Measurements from ENCODE around the gene ZMIZ2. TPM values are rescaled to one million over a fixed set of nuclear protein-coding genes. Genes with fewer than 3 reads are reported as not detected.

ZMIZ2 gene
- total RNA-seq, 2 donors from 2014 or later, result 85.6 to 98.2 TPM

DNA sequence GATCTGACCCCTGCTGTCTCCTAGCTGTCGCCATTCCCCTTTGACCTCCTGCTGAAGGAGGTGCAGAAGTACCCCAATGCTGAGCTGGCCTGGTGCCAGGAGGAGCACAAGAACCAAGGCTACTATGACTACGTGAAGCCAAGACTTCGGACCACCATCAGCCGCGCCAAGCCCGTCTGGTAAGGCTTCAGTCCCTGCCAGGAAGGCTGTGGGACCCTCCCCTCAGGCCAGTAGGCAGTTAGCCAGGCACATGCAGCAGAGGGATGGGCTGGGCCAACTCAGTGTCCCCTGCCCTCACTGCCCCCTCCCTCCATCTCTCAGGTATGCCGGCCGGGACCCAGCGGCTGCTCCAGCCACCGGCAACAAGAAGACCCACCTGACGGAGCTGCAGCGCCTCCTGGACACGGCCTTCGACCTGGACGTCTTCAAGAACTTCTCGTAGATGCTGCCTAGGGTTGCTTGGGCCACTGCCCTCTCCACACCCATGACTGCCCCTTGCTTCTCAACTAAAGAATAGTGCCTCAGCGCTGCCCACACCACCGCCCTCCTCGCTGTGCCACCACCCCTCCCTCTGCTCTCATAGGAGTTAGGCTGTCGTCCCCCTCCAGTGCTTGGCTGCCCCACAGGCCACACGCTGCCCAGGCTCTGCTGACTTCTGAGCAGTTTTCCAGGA, 41.0 kb upstream of the ZMIZ2 start:
- Histone ChIP-seq H3K9me3 (ENCODE audit: control insufficient read depth, low read length) (peaks cover 4% of the 10 kb centered on the region), H3K9ac (ENCODE audit: extremely low read depth, low read length, poor library complexity, severe bottlenecking) (no peak overlapping the region), H3K27me3 (ENCODE audit: control insufficient read depth, insufficient read depth, low read length, poor library complexity, severe bottlenecking) (no peaks in the 10 kb centered on the region), H3K27ac (ENCODE audit: low read depth, low read length) (no peak overlapping the region), H3K4me1 (ENCODE audit: control insufficient read depth, insufficient read depth, low read length) (no peaks in the 10 kb centered on the region), H3K36me3 (ENCODE audit: control insufficient read depth, insufficient read depth, low read length) (peaks cover 8% of the 10 kb centered on the region), H3K4me3 (ENCODE audit: low read length) (no peak overlapping the region)
- Mint-ChIP-seq H3K4me1 (peaks cover 10% of the 10 kb centered on the region), H3K27me3 (ENCODE audit: insufficient read depth) (no peaks in the 10 kb centered on the region), H3K36me3 (ENCODE audit: low read depth) (peaks cover 38% of the 10 kb centered on the region), H3K9me3 (peaks cover 3% of the 10 kb centered on the region), H3K27ac (no peak overlapping the region), H3K4me3 (no peak overlapping the region)
- 93 to 99% methylated on average over 14 to 21 of the region's 21 CpGs for whole genome bisulfite sequencing, 2 experiments (ENCODE audit: insufficient coverage in 1 of 2, insufficient read length in 1 of 2)
- no peak for DNase-seq
- TF ChIP-seq, protein P1, sequence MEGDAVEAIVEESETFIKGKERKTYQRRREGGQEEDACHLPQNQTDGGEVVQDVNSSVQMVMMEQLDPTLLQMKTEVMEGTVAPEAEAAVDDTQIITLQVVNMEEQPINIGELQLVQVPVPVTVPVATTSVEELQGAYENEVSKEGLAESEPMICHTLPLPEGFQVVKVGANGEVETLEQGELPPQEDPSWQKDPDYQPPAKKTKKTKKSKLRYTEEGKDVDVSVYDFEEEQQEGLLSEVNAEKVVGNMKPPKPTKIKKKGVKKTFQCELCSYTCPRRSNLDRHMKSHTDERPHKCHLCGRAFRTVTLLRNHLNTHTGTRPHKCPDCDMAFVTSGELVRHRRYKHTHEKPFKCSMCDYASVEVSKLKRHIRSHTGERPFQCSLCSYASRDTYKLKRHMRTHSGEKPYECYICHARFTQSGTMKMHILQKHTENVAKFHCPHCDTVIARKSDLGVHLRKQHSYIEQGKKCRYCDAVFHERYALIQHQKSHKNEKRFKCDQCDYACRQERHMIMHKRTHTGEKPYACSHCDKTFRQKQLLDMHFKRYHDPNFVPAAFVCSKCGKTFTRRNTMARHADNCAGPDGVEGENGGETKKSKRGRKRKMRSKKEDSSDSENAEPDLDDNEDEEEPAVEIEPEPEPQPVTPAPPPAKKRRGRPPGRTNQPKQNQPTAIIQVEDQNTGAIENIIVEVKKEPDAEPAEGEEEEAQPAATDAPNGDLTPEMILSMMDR (conservative IDR thresholded peaks at IDR 0.05), result no peak

DNA sequence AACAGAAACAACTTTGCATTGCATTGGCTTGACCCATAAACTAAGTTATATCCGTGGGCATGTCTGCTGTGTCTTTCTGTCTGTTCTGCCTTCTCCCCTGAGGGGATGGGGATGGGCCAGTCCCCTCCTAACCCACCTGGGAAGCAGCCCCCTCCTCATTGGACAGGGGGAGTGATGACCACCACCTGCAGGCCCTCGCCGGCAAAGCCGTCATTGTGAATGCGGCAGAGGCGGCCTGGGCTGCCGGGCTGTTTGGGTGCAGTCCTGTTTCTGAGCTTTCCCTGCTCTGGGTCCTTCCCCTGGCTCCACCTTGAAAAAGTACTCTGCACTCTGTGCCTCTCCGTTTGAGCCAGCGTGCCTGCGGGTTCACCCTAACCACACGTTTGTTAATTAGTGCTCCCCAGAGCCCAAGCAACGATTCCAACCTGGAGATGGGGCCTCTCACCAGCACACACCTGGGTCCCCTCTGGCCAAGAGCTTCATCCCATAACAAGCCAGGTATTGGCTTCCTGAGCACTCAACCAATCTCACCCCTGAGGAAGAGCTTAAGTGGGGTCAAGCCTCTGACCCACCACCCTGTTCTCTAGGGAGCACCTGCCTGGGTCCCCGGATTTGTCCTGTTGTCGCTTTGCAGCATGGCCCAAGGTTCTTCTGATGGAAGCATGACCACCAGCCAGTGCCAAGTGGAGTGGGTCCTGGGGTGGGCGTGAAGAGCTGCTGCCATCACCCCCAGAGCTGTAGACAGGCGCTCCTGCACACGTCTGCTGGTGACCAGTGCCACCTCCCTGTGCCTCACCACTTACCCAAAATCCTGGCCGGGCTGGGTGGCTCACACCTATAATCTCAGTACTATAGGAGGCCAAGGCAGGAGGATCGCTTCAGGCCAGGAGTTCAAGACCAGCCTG, 39.4 kb upstream of the ZMIZ2 start:
- Histone ChIP-seq H3K27ac (ENCODE audit: low read depth, low read length) (no peak overlapping the region), H3K9ac (ENCODE audit: extremely low read depth, low read length, poor library complexity, severe bottlenecking) (no peak overlapping the region), H3K36me3 (ENCODE audit: control insufficient read depth, insufficient read depth, low read length) (peaks cover 6% of the 10 kb centered on the region), H3K4me3 (ENCODE audit: low read length) (no peak overlapping the region), H3K27me3 (ENCODE audit: control insufficient read depth, insufficient read depth, low read length, poor library complexity, severe bottlenecking) (no peaks in the 10 kb centered on the region), H3K4me1 (ENCODE audit: control insufficient read depth, insufficient read depth, low read length) (no peaks in the 10 kb centered on the region), H3K9me3 (ENCODE audit: control insufficient read depth, low read length) (no peaks in the 10 kb centered on the region)
- TF ChIP-seq, protein P1 (conservative IDR thresholded peaks at IDR 0.05), result no peak
- no peak for DNase-seq
- Mint-ChIP-seq H3K27me3 (ENCODE audit: insufficient read depth) (peaks cover 2% of the 10 kb centered on the region), H3K4me3 (no peak overlapping the region), H3K36me3 (ENCODE audit: low read depth) (peaks cover 25% of the 10 kb centered on the region), H3K4me1 (peaks cover 10% of the 10 kb centered on the region), H3K9me3 (peaks cover 3% of the 10 kb centered on the region), H3K27ac (peak overlapping the region; percentile 75)
- WGBS, 2 experiments (ENCODE audit: insufficient coverage in 1 of 2, insufficient read length in 1 of 2), result 91 to 93% methylated on average over 14 to 19 of the region's 19 CpGs

DNA sequence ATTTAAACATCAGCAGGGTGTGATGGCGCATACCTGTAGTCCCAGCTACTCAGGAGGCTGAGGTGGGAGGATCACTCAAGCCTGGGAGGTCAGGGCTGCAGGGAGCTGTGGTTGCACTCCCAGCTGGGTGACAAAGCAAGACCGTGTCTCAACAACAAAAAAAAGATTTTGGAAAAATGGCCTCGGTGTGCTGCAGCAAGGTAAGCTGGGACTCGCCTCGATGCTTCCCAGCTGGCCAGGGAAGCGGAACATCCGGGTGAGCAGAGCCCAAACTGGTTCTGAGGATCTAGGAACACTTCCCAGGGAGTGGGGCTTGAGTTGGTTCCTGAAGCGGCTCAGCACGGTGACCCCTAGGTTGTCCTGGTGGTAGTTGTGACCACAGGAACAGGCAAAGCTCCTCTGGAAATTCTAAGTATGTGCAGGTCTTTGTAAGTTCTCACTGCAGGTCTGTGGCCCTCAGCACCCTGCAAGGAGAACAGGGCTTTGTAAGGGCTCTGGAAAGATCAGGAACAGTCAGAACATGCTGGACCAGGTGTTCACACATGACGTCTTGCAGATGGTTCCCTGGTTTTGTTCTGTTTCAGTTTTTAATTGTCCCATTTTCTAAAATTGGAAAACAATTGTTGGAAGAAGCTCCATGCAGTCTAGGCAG, 38.6 kb upstream of the ZMIZ2 start:
- Histone ChIP-seq H3K27me3 (ENCODE audit: control insufficient read depth, insufficient read depth, low read length, poor library complexity, severe bottlenecking) (no peaks in the 10 kb centered on the region), H3K9me3 (ENCODE audit: control insufficient read depth, low read length) (no peaks in the 10 kb centered on the region), H3K27ac (ENCODE audit: low read depth, low read length) (no peak overlapping the region), H3K9ac (ENCODE audit: extremely low read depth, low read length, poor library complexity, severe bottlenecking) (no peak overlapping the region), H3K4me3 (ENCODE audit: low read length) (no peak overlapping the region), H3K36me3 (ENCODE audit: control insufficient read depth, insufficient read depth, low read length) (peaks cover 6% of the 10 kb centered on the region), H3K4me1 (ENCODE audit: control insufficient read depth, insufficient read depth, low read length) (no peaks in the 10 kb centered on the region)
- Mint-ChIP-seq H3K36me3 (ENCODE audit: low read depth) (peaks cover 21% of the 10 kb centered on the region), H3K27ac (peak overlapping the region; percentile 21), H3K9me3 (peaks cover 3% of the 10 kb centered on the region), H3K27me3 (ENCODE audit: insufficient read depth) (peaks cover 2% of the 10 kb centered on the region), H3K4me1 (peaks cover 10% of the 10 kb centered on the region), H3K4me3 (no peak overlapping the region)
- 91 to 97% methylated on average over 8 to 10 of the region's 10 CpGs for WGBS, 2 experiments (ENCODE audit: insufficient coverage in 1 of 2, insufficient read length in 1 of 2)
- no peak for DNase-seq
- TF ChIP-seq, protein P1 (conservative IDR thresholded peaks at IDR 0.05), result no peak
